Astrocyte of the cerebellum (primary cell): Measurements from ENCODE around the gene SH3BP1.
"Not testable (repeated sequence)": the region's sequence is repeated elsewhere in the genome, so short reads cannot be mapped to it uniquely, and the experiment has no call there.

Experiments used
- DNase-seq: peaks from one replicate; pipeline ENCODE4 v3.0.0-alpha.2; 2011; ENCODE audit warnings: low read depth
- H3K4me3 ChIP-seq: 2 replicates; pipeline ENCODE4 v1.5.1; 2011; ENCODE audit warnings: mild to moderate bottlenecking, low read depth, low read length, moderate library complexity
- in situ Hi-C: cut with HindIII; loops from 2 replicates; pipeline ENCODE4 v1.10.0; 2017; ENCODE audit warnings: low sequenced_read_pairs
- TF ChIP-seq, protein P1 (sequence below): IDR thresholded peaks from 2 replicates; pipeline ENCODE4 v1.5.1; 2012; ENCODE audit warnings: low read length, low read depth, moderate library complexity, mild to moderate bottlenecking; ENCODE audit errors: missing control alignments

SH3BP1 gene, protein sequence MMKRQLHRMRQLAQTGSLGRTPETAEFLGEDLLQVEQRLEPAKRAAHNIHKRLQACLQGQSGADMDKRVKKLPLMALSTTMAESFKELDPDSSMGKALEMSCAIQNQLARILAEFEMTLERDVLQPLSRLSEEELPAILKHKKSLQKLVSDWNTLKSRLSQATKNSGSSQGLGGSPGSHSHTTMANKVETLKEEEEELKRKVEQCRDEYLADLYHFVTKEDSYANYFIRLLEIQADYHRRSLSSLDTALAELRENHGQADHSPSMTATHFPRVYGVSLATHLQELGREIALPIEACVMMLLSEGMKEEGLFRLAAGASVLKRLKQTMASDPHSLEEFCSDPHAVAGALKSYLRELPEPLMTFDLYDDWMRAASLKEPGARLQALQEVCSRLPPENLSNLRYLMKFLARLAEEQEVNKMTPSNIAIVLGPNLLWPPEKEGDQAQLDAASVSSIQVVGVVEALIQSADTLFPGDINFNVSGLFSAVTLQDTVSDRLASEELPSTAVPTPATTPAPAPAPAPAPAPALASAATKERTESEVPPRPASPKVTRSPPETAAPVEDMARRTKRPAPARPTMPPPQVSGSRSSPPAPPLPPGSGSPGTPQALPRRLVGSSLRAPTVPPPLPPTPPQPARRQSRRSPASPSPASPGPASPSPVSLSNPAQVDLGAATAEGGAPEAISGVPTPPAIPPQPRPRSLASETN

GRCh38 chr22:37639070-37639760 is at the start of gene SH3BP1:
TSS of gene SH3BP1 (plus strand) at chr22:37639669. CDS start at chr22:37639788, 119 bp downstream.
- DNase-seq: no peak
- in situ Hi-C loops: no loop called here
- TF ChIP-seq, protein P1, sequence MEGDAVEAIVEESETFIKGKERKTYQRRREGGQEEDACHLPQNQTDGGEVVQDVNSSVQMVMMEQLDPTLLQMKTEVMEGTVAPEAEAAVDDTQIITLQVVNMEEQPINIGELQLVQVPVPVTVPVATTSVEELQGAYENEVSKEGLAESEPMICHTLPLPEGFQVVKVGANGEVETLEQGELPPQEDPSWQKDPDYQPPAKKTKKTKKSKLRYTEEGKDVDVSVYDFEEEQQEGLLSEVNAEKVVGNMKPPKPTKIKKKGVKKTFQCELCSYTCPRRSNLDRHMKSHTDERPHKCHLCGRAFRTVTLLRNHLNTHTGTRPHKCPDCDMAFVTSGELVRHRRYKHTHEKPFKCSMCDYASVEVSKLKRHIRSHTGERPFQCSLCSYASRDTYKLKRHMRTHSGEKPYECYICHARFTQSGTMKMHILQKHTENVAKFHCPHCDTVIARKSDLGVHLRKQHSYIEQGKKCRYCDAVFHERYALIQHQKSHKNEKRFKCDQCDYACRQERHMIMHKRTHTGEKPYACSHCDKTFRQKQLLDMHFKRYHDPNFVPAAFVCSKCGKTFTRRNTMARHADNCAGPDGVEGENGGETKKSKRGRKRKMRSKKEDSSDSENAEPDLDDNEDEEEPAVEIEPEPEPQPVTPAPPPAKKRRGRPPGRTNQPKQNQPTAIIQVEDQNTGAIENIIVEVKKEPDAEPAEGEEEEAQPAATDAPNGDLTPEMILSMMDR: no peak
- peak within 1 kb of the TSS; percentile 51 for H3K4me3 ChIP-seq

DNA sequence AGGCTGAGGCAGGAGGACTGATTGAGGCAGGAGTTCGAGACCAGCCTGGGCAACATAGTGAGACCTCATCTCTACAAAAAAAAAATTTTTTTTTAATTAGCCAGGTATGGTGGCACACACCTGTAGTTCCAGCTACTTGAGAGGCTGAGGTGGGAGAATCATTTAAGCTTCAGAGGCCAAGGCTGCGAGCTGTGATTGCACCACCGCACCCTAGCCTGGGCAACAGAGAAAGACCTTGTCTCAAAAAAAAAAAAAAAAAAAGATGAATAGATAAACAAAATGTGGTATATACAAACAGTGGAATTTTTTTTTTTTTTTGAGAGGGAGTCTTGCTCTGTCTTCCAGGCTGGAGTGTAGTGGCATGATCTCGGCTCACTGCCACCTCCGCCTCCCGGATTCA is 48.4 kb upstream of the SH3BP1 start:
- H3K4me3 ChIP-seq, in situ Hi-C loops, DNase-seq: not testable (repeated sequence)

DNA sequence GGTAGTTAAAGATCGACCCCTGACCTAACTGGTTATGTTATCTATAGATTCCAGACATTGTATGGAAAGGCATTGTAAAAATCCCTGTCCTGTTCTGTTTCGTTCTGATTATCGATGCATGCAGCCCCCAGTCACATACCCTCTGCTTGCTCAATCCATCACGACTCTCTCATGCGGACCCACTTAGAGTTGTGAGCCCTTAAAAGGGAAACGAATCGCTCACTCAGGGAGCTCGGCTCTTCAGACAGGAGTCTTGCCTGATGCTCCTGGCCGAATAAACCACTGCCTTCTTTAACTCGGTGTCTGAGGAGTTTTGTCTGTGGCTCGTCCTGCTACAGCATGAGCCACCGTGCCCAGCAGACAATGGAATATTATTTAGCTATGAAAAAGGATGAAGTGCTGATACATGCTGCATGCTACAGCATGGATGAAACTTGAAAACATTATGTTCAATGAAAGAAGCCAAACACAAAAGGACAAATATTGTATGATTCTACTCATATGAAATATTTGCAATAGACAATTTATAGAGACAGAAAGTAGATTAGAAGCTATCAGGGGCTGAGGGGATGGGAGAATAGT is 47.6 kb upstream of the SH3BP1 start:
- no peak overlapping the region for H3K4me3 ChIP-seq
- TF ChIP-seq, protein P1: no peak
- DNase-seq: no peak
- in situ Hi-C loops: no loop called here

GRCh38 chr22:37594237-37594636 is 45.2 kb upstream of the SH3BP1 start:
- DNase-seq: no peak
- TF ChIP-seq, protein P1: no peak
- H3K4me3 ChIP-seq: no peak overlapping the region
- in situ Hi-C loops: no loop called here

DNA sequence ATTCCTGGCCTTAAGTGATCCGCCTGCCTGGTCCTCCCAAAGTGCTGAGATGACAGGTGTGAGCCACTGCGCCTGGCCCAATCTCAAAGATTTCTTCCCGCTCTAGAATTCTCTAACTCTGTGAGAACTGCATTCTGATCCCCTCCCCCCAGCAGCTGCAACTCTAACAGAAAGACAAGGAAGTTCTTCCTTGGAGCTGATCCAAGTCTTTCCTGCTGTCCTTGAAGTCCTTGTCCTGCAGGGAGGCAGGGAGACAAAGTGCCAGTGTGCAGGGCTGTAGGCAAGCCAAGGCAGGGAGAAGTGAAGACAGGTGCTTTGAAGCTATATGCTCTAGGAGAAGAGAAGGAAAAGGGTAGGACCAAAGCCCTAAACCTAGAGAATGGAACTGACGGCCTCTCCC is 40.3 kb upstream of the SH3BP1 start:
- TF ChIP-seq, protein P1: no peak
- no peak overlapping the region for H3K4me3 ChIP-seq
- DNase-seq: no peak
- in situ Hi-C loops: no loop called here

- in situ Hi-C loops: no loop called here
- DNase-seq: no peak
- TF ChIP-seq, protein P1: no peak
- no peak overlapping the region for H3K4me3 ChIP-seq
Measured at GRCh38 chr22:37601203-37601539, 38.3 kb upstream of the SH3BP1 start.
